ENCODE data around the gene PTPRT. TPM values are rescaled to one million over a fixed set of nuclear protein-coding genes. Genes with fewer than 3 reads are reported as not detected.

Gene PTPRT
- total RNA-seq, 1 experiment from 2014 or later = not detected

DNA sequence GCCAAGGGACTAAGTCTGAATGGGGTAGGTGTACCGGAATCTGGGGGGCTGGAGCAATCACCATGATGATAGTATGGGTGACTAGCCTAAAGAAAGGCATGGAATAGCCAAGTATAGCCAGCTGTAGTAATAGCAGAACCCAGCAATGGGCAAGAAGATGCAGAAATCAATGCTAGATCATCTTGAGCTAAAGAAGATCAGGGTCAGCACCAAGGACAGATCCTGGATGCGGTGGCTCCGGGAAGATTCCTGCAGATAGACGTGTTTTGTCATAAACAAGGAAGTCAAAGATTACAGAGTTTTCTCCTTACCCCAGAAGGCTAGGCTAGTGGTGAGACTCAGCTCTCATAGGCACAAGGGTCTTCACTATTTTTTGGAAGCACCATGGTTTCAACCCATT is 1009.9 kb downstream of the PTPRT start:
- Histone ChIP-seq H3K9me3 (ENCODE audit: control insufficient read depth, insufficient read depth, low read depth, low read length) (no peaks in the 10 kb centered on the region), H3K27me3 (ENCODE audit: control insufficient read depth, insufficient read depth, low read length) (no peaks in the 10 kb centered on the region), H3K4me1 (ENCODE audit: control insufficient read depth, insufficient read depth, low read length) (no peaks in the 10 kb centered on the region), H3K27ac (ENCODE audit: low read length) (no peak overlapping the region), H3K36me3 (ENCODE audit: control insufficient read depth, insufficient read depth, low read length) (no peaks in the 10 kb centered on the region), H3K4me3 (ENCODE audit: low read depth in 2 of 2, low read length in 2 of 2) (no peak overlapping the region)
- ChIA-PET POLR2A (no interaction called here), CTCF (no interaction called here)
- in situ Hi-C loops (cut with HindIII; ENCODE audit: low pct_unique_long_range_greater_than_20kb, low sequenced_read_pairs) (no loop called here), intact Hi-C loops (cut with micrococcal nuclease; ENCODE audit: unreplicated experiment) (no loop called here)
- no peak for ATAC-seq
- DNase-seq (ENCODE audit: low read depth, low spot score) = no peak
- BruUV-seq (replicated peaks) = no TSS peak
- TF ChIP-seq TCF7L2 (IDR thresholded peaks at IDR 0.05; ENCODE audit: low read depth, low read length) = no peak
- TF ChIP-seq, protein P1, sequence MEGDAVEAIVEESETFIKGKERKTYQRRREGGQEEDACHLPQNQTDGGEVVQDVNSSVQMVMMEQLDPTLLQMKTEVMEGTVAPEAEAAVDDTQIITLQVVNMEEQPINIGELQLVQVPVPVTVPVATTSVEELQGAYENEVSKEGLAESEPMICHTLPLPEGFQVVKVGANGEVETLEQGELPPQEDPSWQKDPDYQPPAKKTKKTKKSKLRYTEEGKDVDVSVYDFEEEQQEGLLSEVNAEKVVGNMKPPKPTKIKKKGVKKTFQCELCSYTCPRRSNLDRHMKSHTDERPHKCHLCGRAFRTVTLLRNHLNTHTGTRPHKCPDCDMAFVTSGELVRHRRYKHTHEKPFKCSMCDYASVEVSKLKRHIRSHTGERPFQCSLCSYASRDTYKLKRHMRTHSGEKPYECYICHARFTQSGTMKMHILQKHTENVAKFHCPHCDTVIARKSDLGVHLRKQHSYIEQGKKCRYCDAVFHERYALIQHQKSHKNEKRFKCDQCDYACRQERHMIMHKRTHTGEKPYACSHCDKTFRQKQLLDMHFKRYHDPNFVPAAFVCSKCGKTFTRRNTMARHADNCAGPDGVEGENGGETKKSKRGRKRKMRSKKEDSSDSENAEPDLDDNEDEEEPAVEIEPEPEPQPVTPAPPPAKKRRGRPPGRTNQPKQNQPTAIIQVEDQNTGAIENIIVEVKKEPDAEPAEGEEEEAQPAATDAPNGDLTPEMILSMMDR (IDR thresholded peaks at IDR 0.05) = no peak
- TF ChIP-seq, protein P2, sequence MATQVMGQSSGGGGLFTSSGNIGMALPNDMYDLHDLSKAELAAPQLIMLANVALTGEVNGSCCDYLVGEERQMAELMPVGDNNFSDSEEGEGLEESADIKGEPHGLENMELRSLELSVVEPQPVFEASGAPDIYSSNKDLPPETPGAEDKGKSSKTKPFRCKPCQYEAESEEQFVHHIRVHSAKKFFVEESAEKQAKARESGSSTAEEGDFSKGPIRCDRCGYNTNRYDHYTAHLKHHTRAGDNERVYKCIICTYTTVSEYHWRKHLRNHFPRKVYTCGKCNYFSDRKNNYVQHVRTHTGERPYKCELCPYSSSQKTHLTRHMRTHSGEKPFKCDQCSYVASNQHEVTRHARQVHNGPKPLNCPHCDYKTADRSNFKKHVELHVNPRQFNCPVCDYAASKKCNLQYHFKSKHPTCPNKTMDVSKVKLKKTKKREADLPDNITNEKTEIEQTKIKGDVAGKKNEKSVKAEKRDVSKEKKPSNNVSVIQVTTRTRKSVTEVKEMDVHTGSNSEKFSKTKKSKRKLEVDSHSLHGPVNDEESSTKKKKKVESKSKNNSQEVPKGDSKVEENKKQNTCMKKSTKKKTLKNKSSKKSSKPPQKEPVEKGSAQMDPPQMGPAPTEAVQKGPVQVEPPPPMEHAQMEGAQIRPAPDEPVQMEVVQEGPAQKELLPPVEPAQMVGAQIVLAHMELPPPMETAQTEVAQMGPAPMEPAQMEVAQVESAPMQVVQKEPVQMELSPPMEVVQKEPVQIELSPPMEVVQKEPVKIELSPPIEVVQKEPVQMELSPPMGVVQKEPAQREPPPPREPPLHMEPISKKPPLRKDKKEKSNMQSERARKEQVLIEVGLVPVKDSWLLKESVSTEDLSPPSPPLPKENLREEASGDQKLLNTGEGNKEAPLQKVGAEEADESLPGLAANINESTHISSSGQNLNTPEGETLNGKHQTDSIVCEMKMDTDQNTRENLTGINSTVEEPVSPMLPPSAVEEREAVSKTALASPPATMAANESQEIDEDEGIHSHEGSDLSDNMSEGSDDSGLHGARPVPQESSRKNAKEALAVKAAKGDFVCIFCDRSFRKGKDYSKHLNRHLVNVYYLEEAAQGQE (IDR thresholded peaks at IDR 0.05; ENCODE audit: insufficient read depth in 1 of 2, low read depth in 2 of 2, low read length in 1 of 2) = peak; percentile 41 to 74; a peak in 1 of 4 replicates
- TF ChIP-seq POLR2AphosphoS5 (IDR thresholded peaks at IDR 0.05; ENCODE audit: low read depth, low read length) = no peak
- no peak for TF ChIP-seq SIN3A (IDR thresholded peaks at IDR 0.05; ENCODE audit: borderline replicate concordance, insufficient read depth, low read depth, low read length)

GRCh38 chr20:42173440-42173839 is 1016.3 kb downstream of the PTPRT start:
- DNase-seq (ENCODE audit: low read depth, low spot score) (no peak), ATAC-seq (no peak)
- BruUV-seq (replicated peaks) = no TSS peak
- in situ Hi-C loops (cut with HindIII; ENCODE audit: low pct_unique_long_range_greater_than_20kb, low sequenced_read_pairs) = no loop called here
- Histone ChIP-seq H3K4me1 (ENCODE audit: control insufficient read depth, insufficient read depth, low read length) (no peaks in the 10 kb centered on the region), H3K4me3 (ENCODE audit: low read depth in 2 of 2, low read length in 2 of 2) (no peak overlapping the region), H3K9me3 (ENCODE audit: control insufficient read depth, insufficient read depth, low read depth, low read length) (no peaks in the 10 kb centered on the region), H3K36me3 (ENCODE audit: control insufficient read depth, insufficient read depth, low read length) (no peaks in the 10 kb centered on the region), H3K27me3 (ENCODE audit: control insufficient read depth, insufficient read depth, low read length) (no peaks in the 10 kb centered on the region), H3K27ac (ENCODE audit: low read length) (no peak overlapping the region)
- ChIA-PET POLR2A (no interaction called here), CTCF (no interaction called here)
- intact Hi-C loops (cut with micrococcal nuclease; ENCODE audit: unreplicated experiment) = no loop called here
- TF ChIP-seq SIN3A (IDR thresholded peaks at IDR 0.05; ENCODE audit: borderline replicate concordance, insufficient read depth, low read depth, low read length) = no peak
- TF ChIP-seq, protein P2 (IDR thresholded peaks at IDR 0.05; ENCODE audit: insufficient read depth in 1 of 2, low read depth in 2 of 2, low read length in 1 of 2) = no peak
- TF ChIP-seq, protein P1 (IDR thresholded peaks at IDR 0.05) = no peak
- TF ChIP-seq POLR2AphosphoS5 (IDR thresholded peaks at IDR 0.05; ENCODE audit: low read depth, low read length) = no peak
- no peak for TF ChIP-seq TCF7L2 (IDR thresholded peaks at IDR 0.05; ENCODE audit: low read depth, low read length)

Measured in Panc1 (cell line).